ENCODE data around the gene MRGPRF. TPM values are rescaled to one million over a fixed set of nuclear protein-coding genes. Genes with fewer than 3 reads are reported as not detected.

The MRGPRF gene
- polyA plus RNA-seq, 1 experiment: 24.4 TPM

DNA sequence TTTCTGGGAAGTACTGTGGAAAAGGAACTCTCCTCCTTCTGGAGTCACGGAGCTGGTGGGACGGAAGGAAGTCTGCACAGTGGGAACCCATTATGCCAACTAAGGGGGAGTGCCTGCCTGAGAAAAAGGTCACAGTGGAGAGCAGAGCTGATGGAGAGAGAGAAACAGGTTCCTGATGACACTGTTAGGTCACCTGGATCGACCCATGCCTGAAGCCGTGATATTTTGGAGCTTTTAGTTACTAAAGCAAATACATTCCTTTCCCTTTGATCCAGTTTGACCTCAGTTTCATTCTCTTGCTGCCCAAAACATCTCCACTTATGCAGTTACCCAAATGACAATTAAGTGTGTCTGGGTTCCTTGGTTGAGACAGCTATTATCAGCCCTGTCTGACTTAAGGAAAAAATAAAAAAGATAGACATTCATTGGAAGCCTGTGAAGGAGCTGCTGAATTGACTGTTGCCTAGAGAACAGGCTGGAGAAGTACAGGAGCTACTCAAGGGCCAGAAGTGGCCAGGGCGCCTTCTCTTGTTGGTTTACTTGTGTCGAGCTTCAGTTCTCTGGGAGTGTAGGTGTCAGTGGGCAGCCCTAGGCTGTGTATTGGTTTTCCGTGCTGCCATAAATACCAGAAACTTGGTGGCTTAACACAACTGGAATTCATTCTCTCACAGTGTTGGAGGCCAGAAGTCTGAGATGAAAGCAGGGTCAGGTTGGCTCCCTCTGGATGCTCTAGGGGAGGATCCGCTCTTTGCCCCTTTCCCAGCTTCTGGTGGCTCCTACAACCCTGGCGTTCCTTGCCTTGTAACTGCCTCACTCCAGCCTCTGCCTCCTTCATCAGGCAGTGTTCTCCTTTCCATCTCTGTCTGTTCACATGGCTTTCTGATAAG lies 45.9 kb downstream of the MRGPRF start:
- H3K27me3 ChIP-seq (ENCODE audit: control insufficient read depth, insufficient read depth, low read length): peaks cover 19% of the 10 kb centered on the region
- H3K36me3 ChIP-seq (ENCODE audit: control insufficient read depth, insufficient read depth, low read length): no peaks in the 10 kb centered on the region
- DNase-seq (ENCODE audit: low read depth): no peak
- ChIA-PET CTCF (interaction anchor here (0.9 kb wide), 1 partner anchor 12 kb away, joined by 4 read pairs; no protein-coding TSS in a partner anchor), POLR2A (no interaction called here)
- TF ChIP-seq, protein P1, sequence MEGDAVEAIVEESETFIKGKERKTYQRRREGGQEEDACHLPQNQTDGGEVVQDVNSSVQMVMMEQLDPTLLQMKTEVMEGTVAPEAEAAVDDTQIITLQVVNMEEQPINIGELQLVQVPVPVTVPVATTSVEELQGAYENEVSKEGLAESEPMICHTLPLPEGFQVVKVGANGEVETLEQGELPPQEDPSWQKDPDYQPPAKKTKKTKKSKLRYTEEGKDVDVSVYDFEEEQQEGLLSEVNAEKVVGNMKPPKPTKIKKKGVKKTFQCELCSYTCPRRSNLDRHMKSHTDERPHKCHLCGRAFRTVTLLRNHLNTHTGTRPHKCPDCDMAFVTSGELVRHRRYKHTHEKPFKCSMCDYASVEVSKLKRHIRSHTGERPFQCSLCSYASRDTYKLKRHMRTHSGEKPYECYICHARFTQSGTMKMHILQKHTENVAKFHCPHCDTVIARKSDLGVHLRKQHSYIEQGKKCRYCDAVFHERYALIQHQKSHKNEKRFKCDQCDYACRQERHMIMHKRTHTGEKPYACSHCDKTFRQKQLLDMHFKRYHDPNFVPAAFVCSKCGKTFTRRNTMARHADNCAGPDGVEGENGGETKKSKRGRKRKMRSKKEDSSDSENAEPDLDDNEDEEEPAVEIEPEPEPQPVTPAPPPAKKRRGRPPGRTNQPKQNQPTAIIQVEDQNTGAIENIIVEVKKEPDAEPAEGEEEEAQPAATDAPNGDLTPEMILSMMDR (IDR thresholded peaks at IDR 0.05; ENCODE audit: insufficient read depth, low read depth, low read length): no peak
- H3K4me3 ChIP-seq (ENCODE audit: low read depth, low read length): no peak overlapping the region

DNA sequence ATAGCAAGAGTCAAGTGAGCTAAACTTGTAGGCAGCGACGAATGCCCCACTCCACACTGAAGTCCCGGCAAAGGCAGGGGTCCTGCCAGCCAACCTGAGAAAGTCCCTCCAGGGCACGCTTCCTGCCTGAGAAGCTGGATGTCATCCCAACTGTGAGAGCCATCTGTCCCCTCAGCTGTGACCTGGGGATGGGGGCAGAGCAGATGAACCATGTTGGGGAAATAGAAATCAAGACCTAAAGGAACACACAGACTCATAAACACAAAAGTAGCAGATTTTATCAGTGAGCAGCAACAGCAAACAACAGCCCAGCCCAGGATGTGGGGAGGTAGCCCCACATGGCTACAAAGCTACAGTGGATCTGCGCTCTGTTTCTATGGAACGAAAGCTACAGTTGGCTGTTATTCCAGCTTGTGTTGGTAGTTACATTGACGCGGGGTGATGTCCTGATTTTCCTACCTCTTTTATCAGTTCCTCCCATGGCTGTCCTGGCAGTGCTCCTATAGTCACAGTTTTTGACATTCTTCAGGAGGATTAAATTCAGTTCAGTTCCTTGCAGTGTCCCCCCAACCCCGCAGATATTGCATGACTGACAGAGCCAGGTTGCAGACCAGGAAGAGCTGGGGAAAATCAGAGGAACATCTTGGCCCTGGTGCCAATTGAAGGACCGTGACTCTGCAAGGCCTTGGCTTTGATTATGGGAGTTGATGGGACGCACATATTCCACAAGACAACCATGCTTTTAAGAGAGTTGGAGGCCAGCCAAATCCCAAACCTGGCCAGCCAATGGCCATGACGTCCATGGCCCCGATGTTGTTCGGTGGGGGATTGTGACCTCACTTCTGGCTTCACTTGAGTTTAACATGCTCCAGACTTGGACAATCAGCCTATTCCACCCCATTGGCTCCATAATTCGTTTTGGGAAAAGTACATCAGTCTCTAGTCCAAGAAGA lies 46.9 kb downstream of the MRGPRF start:
- no peak for DNase-seq (ENCODE audit: low read depth)
- ChIA-PET CTCF (interaction anchor here (0.9 kb wide), 2 partner anchors 8 to 11 kb away, joined by 3 to 4 read pairs; no protein-coding TSS in a partner anchor), POLR2A (no interaction called here)
- H3K27me3 ChIP-seq (ENCODE audit: control insufficient read depth, insufficient read depth, low read length): peaks cover 17% of the 10 kb centered on the region
- no peaks in the 10 kb centered on the region for H3K36me3 ChIP-seq (ENCODE audit: control insufficient read depth, insufficient read depth, low read length)
- no peak overlapping the region for H3K4me3 ChIP-seq (ENCODE audit: low read depth, low read length)
- TF ChIP-seq, protein P1 (IDR thresholded peaks at IDR 0.05; ENCODE audit: insufficient read depth, low read depth, low read length): no peak

DNA sequence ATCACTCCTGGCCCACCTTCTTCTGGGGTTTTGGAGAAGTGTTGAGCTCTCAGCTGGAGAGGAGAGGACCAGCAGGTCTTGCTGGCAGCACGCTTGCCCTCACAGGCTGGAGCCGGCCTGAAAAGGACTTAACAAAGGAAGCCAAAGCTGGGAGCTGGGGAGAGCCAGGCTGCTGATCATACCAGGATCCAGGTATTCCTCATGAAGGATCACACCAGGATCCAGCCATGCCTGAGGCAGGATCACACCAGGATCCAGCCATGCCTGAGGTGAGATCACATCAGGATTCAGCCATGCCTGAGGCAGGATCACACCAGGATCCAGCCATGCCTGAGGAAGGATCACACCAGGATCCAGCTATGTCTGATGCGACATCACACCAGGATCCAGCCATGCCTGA lies 49.3 kb downstream of the MRGPRF start:
- ChIA-PET POLR2A (no interaction called here), CTCF (interaction anchor here (1.1 to 1.9 kb wide), 2 partner anchors 9 to 15 kb away, joined by 3 to 5 read pairs; no protein-coding TSS in a partner anchor)
- DNase-seq (ENCODE audit: low read depth): no peak
- TF ChIP-seq, protein P1 (IDR thresholded peaks at IDR 0.05; ENCODE audit: insufficient read depth, low read depth, low read length): no peak
- H3K4me3 ChIP-seq (ENCODE audit: low read depth, low read length): no peak overlapping the region
- H3K27me3 ChIP-seq (ENCODE audit: control insufficient read depth, insufficient read depth, low read length): peaks cover 11% of the 10 kb centered on the region
- H3K36me3 ChIP-seq (ENCODE audit: control insufficient read depth, insufficient read depth, low read length): no peaks in the 10 kb centered on the region

DNA sequence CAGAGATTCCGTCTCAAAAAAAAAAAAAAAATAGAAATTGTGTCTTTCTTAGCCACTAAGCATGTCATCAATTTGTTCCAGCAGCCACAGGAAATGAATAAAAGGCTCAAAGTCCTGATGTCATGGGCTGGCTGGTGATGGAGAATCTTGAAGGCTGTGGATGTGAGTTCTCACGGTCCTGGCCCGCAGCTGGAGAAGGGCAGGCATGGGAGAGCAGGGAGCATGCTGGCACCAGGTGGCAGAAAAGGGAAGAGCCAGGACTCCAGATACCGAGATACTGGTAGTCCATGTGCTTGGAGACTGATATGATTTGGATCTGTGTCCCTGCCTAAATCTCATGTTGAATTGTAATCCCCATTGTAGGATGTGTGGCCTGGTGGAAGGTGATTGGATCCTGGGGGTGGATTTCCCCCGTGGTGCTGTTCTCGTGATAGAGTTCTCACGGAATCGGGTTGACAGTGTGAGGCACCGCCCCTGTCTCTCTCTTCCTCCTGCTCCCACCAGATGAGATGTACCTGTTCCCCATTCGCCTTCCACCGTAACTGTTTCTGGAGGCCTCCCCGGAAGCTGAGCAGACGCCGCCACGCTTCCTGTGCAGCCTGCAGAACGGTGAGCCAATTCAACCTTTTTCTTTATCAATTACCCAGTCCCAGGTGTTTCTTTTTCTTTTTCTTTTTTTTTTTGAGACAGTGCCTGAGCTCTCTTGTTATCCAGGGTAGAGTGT lies 50.4 kb downstream of the MRGPRF start:
- TF ChIP-seq, protein P1 (IDR thresholded peaks at IDR 0.05; ENCODE audit: insufficient read depth, low read depth, low read length): no peak
- CTCF ChIA-PET: interaction anchor here (1.7 to 1.9 kb wide), 2 partner anchors 8 to 11 kb away, joined by 3 to 5 read pairs; no protein-coding TSS in a partner anchor
- H3K27me3 ChIP-seq (ENCODE audit: control insufficient read depth, insufficient read depth, low read length): peaks cover 8% of the 10 kb centered on the region
- no peak for DNase-seq (ENCODE audit: low read depth)
- POLR2A ChIA-PET: interaction anchor here (0.7 kb wide), 1 partner anchor 303 kb away, joined by 9 read pairs; no protein-coding TSS in a partner anchor
- no peak overlapping the region for H3K4me3 ChIP-seq (ENCODE audit: low read depth, low read length)
- H3K36me3 ChIP-seq (ENCODE audit: control insufficient read depth, insufficient read depth, low read length): no peaks in the 10 kb centered on the region

Measured in BJ (cell line).